PC-3 (cell line): ENCODE measurements around the gene CRELD2.

ENCODE experiments used
- CTCF ChIP-seq: fragments of 300-600 bp; sonication (generic); conservative IDR thresholded peaks from 2 replicates; pipeline ENCODE4 v1.5.1; 2017; ENCODE audit warnings: antibody characterized with exemption, low read depth, mild to moderate bottlenecking, low read length
- EZH2 ChIP-seq: fragments of 300-600 bp; sonication (generic); IDR thresholded peaks from one replicate; pipeline ENCODE4 v1.6.1; 2017; ENCODE audit warnings: antibody characterized with exemption, mild to moderate bottlenecking, low read length; ENCODE audit not compliant: unreplicated experiment
- EZH2phosphoT487 ChIP-seq: fragments of 300-600 bp; sonication (generic); IDR thresholded peaks from 2 replicates; pipeline ENCODE4 v1.6.1; 2018; ENCODE audit warnings: mild to moderate bottlenecking, antibody characterized with exemption, low read length, borderline replicate concordance

DNA sequence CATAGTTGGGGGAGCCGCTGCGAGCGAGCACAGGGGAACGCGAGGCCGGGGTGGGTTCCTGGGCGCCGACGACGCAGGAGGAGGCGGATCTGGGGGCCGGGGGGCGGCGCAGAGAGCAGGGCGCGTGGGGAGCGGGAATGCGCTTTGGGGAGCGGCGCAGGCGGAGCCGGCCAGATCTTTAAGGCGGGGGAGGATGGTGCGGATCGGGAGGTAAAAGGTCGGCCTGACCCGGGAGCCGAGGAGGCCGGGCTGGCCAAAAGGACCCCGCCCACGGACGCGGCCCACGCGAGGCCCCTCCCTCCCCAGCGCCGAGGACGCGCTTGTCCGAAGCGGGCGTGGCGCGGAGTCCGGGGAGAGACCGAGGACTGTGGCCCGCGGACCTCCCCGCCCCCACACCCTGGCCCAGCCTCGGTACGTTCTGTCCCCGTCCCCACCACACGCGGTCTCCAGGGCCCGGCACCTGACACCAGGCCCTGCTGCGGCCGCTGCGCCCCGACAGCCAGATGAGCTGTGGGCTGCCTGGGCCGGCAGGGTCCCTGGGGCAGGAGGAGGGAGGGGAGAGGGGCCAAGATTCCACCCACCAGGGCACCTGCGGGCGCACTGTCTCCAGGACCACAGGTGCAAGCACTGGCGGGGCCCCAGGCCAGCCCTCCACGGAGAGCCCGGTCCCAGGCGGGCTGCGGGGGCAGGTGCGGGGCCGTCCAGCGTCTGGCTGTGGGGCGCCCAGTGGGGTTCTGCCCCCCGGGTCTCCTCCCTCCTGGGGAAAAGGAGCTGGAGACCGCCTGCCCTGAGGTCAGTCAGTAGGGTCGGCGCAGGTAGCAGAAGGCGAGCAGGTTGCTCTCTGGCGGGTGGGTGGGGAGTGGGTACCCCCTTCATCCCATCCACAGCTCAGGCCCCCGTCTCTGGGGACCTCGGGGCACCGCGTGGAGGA, 53.1 kb downstream of the CRELD2 start:
- TF ChIP-seq CTCF = no peak
- no peak for TF ChIP-seq EZH2
- TF ChIP-seq EZH2phosphoT487 = no peak
